ENCODE results near the gene NKD1.

The NKD1 gene

DNA sequence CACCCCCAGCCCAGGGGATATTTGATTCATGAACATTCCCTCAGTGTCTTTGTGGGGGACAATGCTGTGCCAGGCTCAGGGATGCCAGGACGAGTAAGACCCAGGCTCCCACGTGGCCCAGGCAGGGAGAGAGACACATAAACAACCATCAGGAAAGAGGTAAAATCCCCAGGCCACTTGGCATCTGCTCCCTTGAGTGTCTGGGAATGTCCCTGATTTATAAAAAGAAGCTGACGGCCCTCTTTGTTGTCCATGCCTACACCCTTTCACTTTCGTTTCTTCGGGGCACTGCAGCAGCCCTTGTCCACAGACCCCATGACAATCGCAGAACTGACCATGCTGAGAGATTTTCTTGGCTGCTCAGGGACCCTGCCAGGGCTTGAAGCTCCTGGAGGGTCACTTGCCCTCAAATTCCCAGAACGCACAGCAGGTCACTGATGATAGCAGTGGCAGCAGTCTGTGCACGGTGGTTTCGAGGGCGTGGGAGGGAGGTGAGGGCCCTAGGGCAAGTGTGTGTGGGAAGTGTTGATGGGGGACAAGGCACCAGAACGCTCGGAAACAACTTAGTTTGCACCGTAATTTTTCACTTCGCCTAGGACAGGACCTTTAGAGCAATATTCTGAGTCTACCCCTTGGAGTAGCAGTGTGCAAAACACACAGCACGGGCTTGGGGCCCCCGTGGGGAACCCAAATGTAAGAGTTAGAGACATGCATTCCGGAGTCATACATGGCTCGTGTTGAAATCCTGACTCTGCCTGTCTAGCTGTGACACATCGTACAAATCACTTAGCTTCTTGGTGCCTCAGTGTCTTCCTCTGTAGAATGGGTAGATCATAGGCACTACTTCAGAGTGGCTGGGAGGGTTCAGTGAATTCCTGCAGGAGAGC, 149.9 kb downstream of the NKD1 start:
- peak; percentile 24 for DNase-seq
